Smooth muscle cell (in vitro differentiated cells): ENCODE results near the gene ITPR1. TPM values are rescaled to one million over a fixed set of nuclear protein-coding genes. Genes with fewer than 3 reads are reported as not detected.

Experiments
- DNase-seq: peaks from one replicate; lab custom pipeline; 2025; ENCODE audit not compliant: unreplicated experiment; lab: John Stamatoyannopoulos, UW
- H2AFZ ChIP-seq: fragments of 200-600 bp; sonication (generic); 2 replicates; pipeline ENCODE4 v1.6.0; 2016; ENCODE audit warnings: antibody characterized with exemption, low read depth, mild to moderate bottlenecking
- H3F3A ChIP-seq: fragments of 200-600 bp; sonication (generic); 2 replicates; pipeline ENCODE4 v1.6.0; 2017; ENCODE audit warnings: antibody characterized with exemption, low read depth
- H3K27ac ChIP-seq: fragments of 200-600 bp; sonication (generic); 2 replicates; pipeline ENCODE4 v1.5.1; 2016; ENCODE audit warnings: low read depth, mild to moderate bottlenecking
- H3K27me3 ChIP-seq: fragments of 200-600 bp; sonication (generic); 2 replicates; pipeline ENCODE4 v1.6.1; 2016; ENCODE audit warnings: low read depth, mild to moderate bottlenecking
- H3K36me3 ChIP-seq: fragments of 200-600 bp; sonication (generic); 2 replicates; pipeline ENCODE4 v1.5.1; 2016; ENCODE audit warnings: low read depth
- H3K4me1 ChIP-seq: fragments of 200-600 bp; sonication (generic); 2 replicates; pipeline ENCODE4 v1.5.1; 2016; ENCODE audit warnings: low read depth
- H3K4me2 ChIP-seq: fragments of 200-600 bp; sonication (generic); 2 replicates; pipeline ENCODE4 v1.6.0; 2016; ENCODE audit warnings: mild to moderate bottlenecking
- H3K4me3 ChIP-seq: fragments of 200-600 bp; sonication (generic); 2 replicates; pipeline ENCODE4 v1.5.1; 2016; ENCODE audit warnings: mild to moderate bottlenecking
- H3K79me2 ChIP-seq: fragments of 200-600 bp; sonication (generic); 2 replicates; pipeline ENCODE4 v1.6.0; 2016; ENCODE audit warnings: low read depth, mild to moderate bottlenecking
- H3K9ac ChIP-seq: fragments of 200-600 bp; sonication (generic); 2 replicates; pipeline ENCODE4 v1.6.0; 2016; ENCODE audit warnings: low read depth
- H3K9me3 ChIP-seq: fragments of 200-600 bp; sonication (generic); replicated peaks from 2 replicates; pipeline ENCODE4 v1.5.1; 2016; ENCODE audit warnings: low read depth
- H4K20me1 ChIP-seq: fragments of 200-600 bp; sonication (generic); 2 replicates; pipeline ENCODE4 v1.6.0; 2016; ENCODE audit warnings: low read depth
- WGBS: methylation state at CpG from one replicate; pipeline ENCODE4 v1.1.7; 2016; ENCODE audit warnings: low lambda C conversion rate; 5-methylcytosine and 5-hydroxymethylcytosine counted together
- polyA plus RNA-seq: library from polyadenylated mRNA; unstranded; fragments of >200 nt; fragmentation: Nextera tagmentation; extraction: Ambion mirVana; gene quantifications from 2 replicates; pipeline ENCODE4 v1.2.1, GENCODE V29; 2016
- total RNA-seq: library from RNA; depleted of rRNA; stranded (reverse); fragments of >200 nt; gene quantifications from 2 replicates; pipeline ENCODE4 v1.2.3, GENCODE V29; 2014
- TF ChIP-seq, protein P1 (sequence below): fragments of 200-600 bp; sonication (generic); IDR thresholded peaks from 2 replicates; pipeline ENCODE4 v1.5.1; 2017; ENCODE audit warnings: borderline replicate concordance, mild to moderate bottlenecking, antibody characterized with exemption; ENCODE audit not compliant: insufficient read depth, poor library complexity, severe bottlenecking

Gene ITPR1
- total and polyA plus RNA-seq, 2 experiments from 2014 or later = 16.4 to 28.6 TPM

DNA sequence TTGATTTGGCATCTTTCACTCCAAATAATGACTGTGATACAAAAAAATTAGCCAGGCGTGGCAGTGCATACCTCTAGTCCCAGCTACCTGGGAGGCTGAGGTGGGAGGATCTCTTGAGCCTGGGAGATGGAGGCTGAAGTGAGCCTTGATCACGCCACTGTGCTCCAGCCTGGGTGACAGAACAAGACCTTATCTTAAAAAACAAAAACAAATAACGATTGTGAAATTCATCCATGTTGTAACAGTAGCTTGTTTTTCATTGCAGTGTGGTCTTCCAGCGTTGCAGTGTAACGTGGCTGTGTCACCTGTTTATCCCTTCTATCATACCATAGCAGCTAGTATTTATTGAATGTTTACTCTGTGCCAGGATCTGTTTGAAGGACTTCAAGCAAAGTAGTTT lies 120.9 kb downstream of the ITPR1 start:
- H3K9me3 ChIP-seq = no peaks in the 10 kb centered on the region
- no peak for DNase-seq
- WGBS = 88% methylated on average over 5 of the region's 5 CpGs
- H2AFZ ChIP-seq = no peak overlapping the region
- no peak overlapping the region for H3K4me3 ChIP-seq
- H3K27ac ChIP-seq = no peak overlapping the region
- TF ChIP-seq, protein P1, sequence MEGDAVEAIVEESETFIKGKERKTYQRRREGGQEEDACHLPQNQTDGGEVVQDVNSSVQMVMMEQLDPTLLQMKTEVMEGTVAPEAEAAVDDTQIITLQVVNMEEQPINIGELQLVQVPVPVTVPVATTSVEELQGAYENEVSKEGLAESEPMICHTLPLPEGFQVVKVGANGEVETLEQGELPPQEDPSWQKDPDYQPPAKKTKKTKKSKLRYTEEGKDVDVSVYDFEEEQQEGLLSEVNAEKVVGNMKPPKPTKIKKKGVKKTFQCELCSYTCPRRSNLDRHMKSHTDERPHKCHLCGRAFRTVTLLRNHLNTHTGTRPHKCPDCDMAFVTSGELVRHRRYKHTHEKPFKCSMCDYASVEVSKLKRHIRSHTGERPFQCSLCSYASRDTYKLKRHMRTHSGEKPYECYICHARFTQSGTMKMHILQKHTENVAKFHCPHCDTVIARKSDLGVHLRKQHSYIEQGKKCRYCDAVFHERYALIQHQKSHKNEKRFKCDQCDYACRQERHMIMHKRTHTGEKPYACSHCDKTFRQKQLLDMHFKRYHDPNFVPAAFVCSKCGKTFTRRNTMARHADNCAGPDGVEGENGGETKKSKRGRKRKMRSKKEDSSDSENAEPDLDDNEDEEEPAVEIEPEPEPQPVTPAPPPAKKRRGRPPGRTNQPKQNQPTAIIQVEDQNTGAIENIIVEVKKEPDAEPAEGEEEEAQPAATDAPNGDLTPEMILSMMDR = no peak
- no peak overlapping the region for H3K4me2 ChIP-seq
- H3K9ac ChIP-seq = no peak overlapping the region
- H3F3A ChIP-seq = no peaks in the 10 kb centered on the region
- H3K4me1 ChIP-seq = no peaks in the 10 kb centered on the region
- H3K36me3 ChIP-seq = no peaks in the 10 kb centered on the region
- H3K79me2 ChIP-seq = no peaks in the 10 kb centered on the region
- no peaks in the 10 kb centered on the region for H3K27me3 ChIP-seq
- H4K20me1 ChIP-seq = no peaks in the 10 kb centered on the region

DNA sequence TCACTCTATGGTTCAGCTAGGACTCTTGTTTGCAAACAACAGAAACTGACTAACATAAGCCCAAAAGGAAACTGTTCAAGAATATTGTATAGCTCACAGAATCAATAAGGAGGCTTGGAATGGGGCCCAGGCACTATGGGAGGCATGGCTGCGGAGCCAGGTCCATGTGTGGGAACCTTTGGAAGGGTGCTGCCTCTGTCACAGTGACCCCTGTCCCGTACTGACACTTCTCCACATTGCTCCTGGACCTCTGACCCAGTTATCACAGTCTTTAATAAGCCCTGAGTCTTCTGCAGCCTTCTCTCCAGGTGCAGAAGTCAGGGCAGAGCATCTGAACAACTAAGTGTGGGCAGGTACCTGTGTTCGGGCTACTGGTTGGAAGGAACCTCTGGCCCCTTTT lies 121.8 kb downstream of the ITPR1 start:
- Histone ChIP-seq H3K9ac (no peak overlapping the region), H3K36me3 (no peaks in the 10 kb centered on the region), H3K4me3 (no peak overlapping the region), H3K4me2 (no peak overlapping the region), H2AFZ (no peak overlapping the region), H3K27ac (no peak overlapping the region), H4K20me1 (no peaks in the 10 kb centered on the region), H3K9me3 (no peaks in the 10 kb centered on the region), H3K27me3 (no peaks in the 10 kb centered on the region), H3F3A (no peaks in the 10 kb centered on the region), H3K4me1 (no peaks in the 10 kb centered on the region), H3K79me2 (no peaks in the 10 kb centered on the region)
- no peak for DNase-seq
- TF ChIP-seq, protein P1 = no peak
- 91% methylated on average over 3 of the region's 3 CpGs for WGBS

DNA sequence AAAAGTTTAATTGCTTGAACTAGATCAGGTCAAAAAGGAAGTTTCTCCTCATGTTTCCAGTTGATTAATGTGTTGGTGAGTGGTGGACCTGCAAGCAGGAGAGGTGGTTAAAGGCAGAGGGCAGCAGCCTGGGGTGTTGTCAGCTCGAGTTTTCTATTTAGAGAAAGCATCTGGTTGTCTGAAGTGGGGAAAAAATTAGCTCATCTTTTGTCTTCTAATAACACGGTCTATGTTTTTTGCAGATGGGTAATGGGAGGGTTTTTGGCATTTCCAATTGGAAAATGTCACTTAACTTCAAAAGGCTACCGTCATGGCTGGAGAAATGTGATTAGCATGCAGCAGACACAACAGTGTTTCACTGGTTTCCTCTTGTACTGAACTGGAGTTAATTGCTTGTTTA lies 122.6 kb downstream of the ITPR1 start:
- Histone ChIP-seq H3K27me3 (no peaks in the 10 kb centered on the region), H3K79me2 (no peaks in the 10 kb centered on the region), H3K4me3 (no peak overlapping the region), H3K36me3 (no peaks in the 10 kb centered on the region), H3K9ac (no peak overlapping the region), H3K27ac (no peak overlapping the region), H3K4me2 (no peak overlapping the region), H4K20me1 (no peaks in the 10 kb centered on the region), H3K4me1 (no peaks in the 10 kb centered on the region), H2AFZ (no peak overlapping the region), H3F3A (no peaks in the 10 kb centered on the region), H3K9me3 (no peaks in the 10 kb centered on the region)
- DNase-seq = no peak
- TF ChIP-seq, protein P1 = no peak
- WGBS = 40% methylated on average over 3 of the region's 3 CpGs

DNA sequence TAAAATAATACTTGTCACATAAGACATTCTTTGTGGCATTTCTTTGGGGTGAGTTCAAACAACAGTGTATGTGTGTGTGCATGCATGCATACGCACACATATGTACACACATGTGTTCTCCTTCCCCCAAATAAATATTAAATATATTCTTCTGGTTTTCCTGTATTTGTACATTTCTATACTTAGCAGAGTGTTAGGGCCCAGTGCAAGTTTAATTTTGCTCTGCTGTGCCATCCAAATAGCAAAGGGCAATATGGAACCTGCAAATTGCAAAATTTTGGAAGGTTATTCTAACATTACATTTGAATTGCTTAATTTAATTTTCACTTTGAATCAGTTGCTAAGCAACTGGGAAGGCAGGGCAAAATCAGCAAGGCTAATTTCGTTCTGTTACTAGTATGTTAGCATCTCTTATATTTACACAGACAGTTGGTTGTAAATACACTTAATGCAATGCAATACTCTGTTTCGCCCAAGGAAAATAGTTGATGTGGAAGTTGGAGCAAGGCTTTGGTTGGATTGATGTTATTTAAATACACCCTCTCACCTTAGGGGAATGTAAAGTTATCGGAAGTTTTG lies 130.4 kb downstream of the ITPR1 start:
- Histone ChIP-seq H3K79me2 (no peaks in the 10 kb centered on the region), H3F3A (no peaks in the 10 kb centered on the region), H3K4me3 (no peak overlapping the region), H3K9me3 (no peaks in the 10 kb centered on the region), H3K27ac (no peak overlapping the region), H4K20me1 (no peaks in the 10 kb centered on the region), H3K9ac (no peak overlapping the region), H3K4me1 (no peaks in the 10 kb centered on the region), H2AFZ (no peak overlapping the region), H3K36me3 (no peaks in the 10 kb centered on the region), H3K4me2 (no peak overlapping the region), H3K27me3 (no peaks in the 10 kb centered on the region)
- TF ChIP-seq, protein P1 = no peak
- DNase-seq = no peak
- WGBS = 82% methylated on average over 4 of the region's 4 CpGs
